Measurements from ENCODE around the gene MCTP1. TPM values are rescaled to one million over a fixed set of nuclear protein-coding genes. Genes with fewer than 3 reads are reported as not detected.

The MCTP1 gene
- total RNA-seq, 1 experiment from 2014 or later: 5.6 TPM

- no peak for DNase-seq (ENCODE audit: low spot score)
- ChIA-PET POLR2A (no interaction called here), CTCF (no interaction called here)
- no peak overlapping the region for H3K27ac Mint-ChIP-seq
- H3K4me1 Mint-ChIP-seq: no peaks in the 10 kb centered on the region
- H3K4me3 Mint-ChIP-seq: no peak overlapping the region
- TF ChIP-seq NFYB (CRISPR knock-in tag; conservative IDR thresholded peaks at IDR 0.05; ENCODE audit: low read depth): no peak
- no peak for TF ChIP-seq TEAD4 (CRISPR knock-in tag; IDR thresholded peaks at IDR 0.05)
- no peak for TF ChIP-seq CDX4 (CRISPR knock-in tag; IDR thresholded peaks at IDR 0.05; ENCODE audit: borderline replicate concordance)
- no peak for TF ChIP-seq NFATC4 (CRISPR knock-in tag; IDR thresholded peaks at IDR 0.05)
- TF ChIP-seq E2F1 (CRISPR knock-in tag; IDR thresholded peaks at IDR 0.05): no peak
- TF ChIP-seq ZMAT4 (CRISPR knock-in tag; IDR thresholded peaks at IDR 0.05): no peak
- TF ChIP-seq GTF2I (CRISPR knock-in tag; conservative IDR thresholded peaks at IDR 0.05): no peak
- H3K27me3 Mint-ChIP-seq (ENCODE audit: low read depth): no peaks in the 10 kb centered on the region
- no peak for ATAC-seq
- H3K36me3 Mint-ChIP-seq: peaks cover 10% of the 10 kb centered on the region
- peaks cover 30% of the 10 kb centered on the region for H3K9me3 Mint-ChIP-seq
These were observed 308.0 kb downstream of the MCTP1 start for GRCh38 chr5:94976853-94977252.

- no peaks in the 10 kb centered on the region for H3K27me3 Mint-ChIP-seq (ENCODE audit: low read depth)
- ATAC-seq: no peak
- peaks cover 22% of the 10 kb centered on the region for H3K9me3 Mint-ChIP-seq
- no peak for DNase-seq (ENCODE audit: low spot score)
- no peak overlapping the region for H3K4me3 Mint-ChIP-seq
- peaks cover 4% of the 10 kb centered on the region for H3K4me1 Mint-ChIP-seq
- ChIA-PET POLR2A (no interaction called here), CTCF (interaction anchor here (0.6 to 1.4 kb wide), 2 partner anchors 206 to 471 kb away, joined by 4 to 6 read pairs; no protein-coding TSS in a partner anchor)
- H3K36me3 Mint-ChIP-seq: peaks cover 5% of the 10 kb centered on the region; the same call in 1 of the 2 replicates
- no peak overlapping the region for H3K27ac Mint-ChIP-seq
- TF ChIP-seq IRF1 (CRISPR knock-in tag; IDR thresholded peaks at IDR 0.05) (no peak), TP53 (CRISPR knock-in tag; IDR thresholded peaks at IDR 0.05) (no peak), ATF3 (CRISPR knock-in tag; conservative IDR thresholded peaks at IDR 0.05) (no peak), STAT6 (CRISPR knock-in tag; conservative IDR thresholded peaks at IDR 0.05; ENCODE audit: low read depth) (no peak), TCF7 (CRISPR knock-in tag; IDR thresholded peaks at IDR 0.05; ENCODE audit: low read depth) (no peak), PRDM15 (CRISPR knock-in tag; IDR thresholded peaks at IDR 0.05) (no peak), SMAD4 (CRISPR knock-in tag; IDR thresholded peaks at IDR 0.05) (no peak), ZMAT4 (CRISPR knock-in tag; IDR thresholded peaks at IDR 0.05) (no peak), MXD4 (CRISPR knock-in tag; IDR thresholded peaks at IDR 0.05; ENCODE audit: borderline replicate concordance) (no peak), ATF1 (CRISPR knock-in tag; IDR thresholded peaks at IDR 0.05) (no peak), GRHL2 (CRISPR knock-in tag; IDR thresholded peaks at IDR 0.05; ENCODE audit: insufficient replicate concordance, severe bottlenecking) (no peak), AR (CRISPR knock-in tag; IDR thresholded peaks at IDR 0.05) (no peak)
These were observed 312.6 kb downstream of the MCTP1 start for GRCh38 chr5:94972268-94972667.

Measured in WTC11 (cell line).